ENCODE data around the gene ZNF813. TPM values are rescaled to one million over a fixed set of nuclear protein-coding genes. Genes with fewer than 3 reads are reported as not detected.
"Not testable (repeated sequence)": the region's sequence is repeated elsewhere in the genome, so short reads cannot be mapped to it uniquely, and the experiment has no call there.

ZNF813 gene
- polyA plus RNA-seq, 1 of the 3 experiments (the other 2 are of a cell fraction): 0.44 TPM

DNA sequence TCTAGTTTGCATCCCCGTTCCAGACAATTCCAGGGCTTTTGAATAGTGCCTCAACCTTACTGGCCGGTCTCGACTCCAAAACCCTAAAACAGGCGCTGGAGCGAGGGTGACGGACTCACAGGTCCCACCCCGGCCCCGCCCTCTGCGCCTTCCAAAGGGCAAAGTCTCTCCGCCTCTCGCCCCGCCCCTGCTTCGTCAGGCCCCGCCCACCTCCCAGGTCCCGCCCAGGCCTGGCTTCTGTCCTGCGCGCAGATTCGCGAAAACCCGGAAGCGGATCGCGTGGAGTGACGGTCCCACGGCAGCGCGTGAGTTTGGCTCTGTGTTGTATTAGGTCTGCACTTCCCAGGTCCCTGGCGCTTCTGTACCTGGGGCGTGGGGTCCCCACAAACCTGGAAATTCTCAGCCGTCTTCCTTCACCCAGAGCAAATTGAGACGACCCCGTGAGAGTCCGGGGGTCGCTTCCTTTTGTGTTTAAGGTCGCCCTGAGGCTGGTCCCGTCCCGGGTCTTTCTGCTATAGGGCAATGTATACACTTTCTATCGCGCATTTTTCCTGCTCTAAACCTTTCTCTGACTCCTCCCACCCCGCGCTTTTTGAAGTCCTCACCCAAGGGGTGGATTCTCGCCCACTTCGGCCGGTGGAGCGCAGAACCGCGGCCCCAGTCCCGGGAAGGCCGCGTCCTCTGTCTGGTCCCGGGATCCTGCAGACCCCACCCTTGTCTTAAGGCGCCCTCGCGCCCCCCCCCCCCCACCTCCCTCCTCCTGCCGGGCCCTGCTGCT, at the start of gene ZNF813 (continued):
- TF ChIP-seq, protein P1, sequence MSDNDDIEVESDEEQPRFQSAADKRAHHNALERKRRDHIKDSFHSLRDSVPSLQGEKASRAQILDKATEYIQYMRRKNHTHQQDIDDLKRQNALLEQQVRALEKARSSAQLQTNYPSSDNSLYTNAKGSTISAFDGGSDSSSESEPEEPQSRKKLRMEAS (IDR thresholded peaks at IDR 0.05; ENCODE audit: low read depth): peak; percentile 35; the same call in 1 of the 2 replicates
- TF ChIP-seq TCF12 (IDR thresholded peaks at IDR 0.05) (no peak), PBX3 (IDR thresholded peaks at IDR 0.05) (no peak)

DNA sequence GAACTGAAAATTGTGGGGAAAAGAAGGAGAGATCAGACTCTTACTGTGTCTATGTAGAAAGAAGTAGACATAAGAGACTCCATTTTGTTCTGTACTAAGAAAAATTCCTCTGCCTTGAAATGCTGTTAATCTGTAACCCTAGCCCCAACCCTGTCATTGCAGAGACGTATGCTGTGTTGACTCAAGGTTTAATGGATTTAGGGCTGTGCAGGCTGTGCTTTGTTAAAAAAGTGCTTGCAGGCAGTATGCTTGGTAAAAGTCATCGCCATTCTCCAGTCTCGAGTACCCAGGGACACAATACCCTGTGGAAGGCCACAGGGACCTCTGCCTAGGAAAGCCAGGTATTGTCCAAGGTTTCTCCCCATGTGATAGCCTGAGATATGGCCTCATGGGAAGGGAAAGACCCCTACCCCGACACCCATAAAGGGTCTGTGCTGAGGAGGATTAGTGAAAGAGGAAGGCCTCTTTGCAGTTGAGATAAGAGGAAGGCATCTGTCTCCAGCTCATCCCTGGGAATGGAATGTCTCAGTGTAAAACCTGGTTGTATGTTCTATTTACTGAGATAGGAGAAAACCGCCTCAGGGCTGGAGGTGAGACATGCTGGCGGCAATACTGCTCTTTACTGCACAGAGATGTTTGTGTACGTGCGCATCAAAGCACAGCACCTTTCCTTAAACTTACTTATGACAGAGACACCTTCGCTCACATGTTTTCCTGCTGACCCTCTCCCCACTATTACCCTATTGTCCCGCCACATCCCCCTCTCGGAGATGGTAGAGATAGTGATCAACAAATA, 46.8 kb upstream of the ZNF813 start:
- H3K36me3 ChIP-seq (replicated peaks in 1 of 2; ENCODE audit: control insufficient read depth in 1 of 2, insufficient read depth in 2 of 2, low read length in 1 of 2); H3K9me2 ChIP-seq; POLR2A ChIA-PET; H3K27ac ChIP-seq (ENCODE audit: low read depth in 2 of 2, low read length in 1 of 2); H3K4me1 ChIP-seq (ENCODE audit: control insufficient read depth in 1 of 2, insufficient read depth in 2 of 2, low read depth in 1 of 2, low read length in 1 of 2); H3K9ac ChIP-seq; H3K4me3 ChIP-seq (ENCODE audit: low read depth in 2 of 2, low read length in 1 of 2); CTCF ChIA-PET; H3K27me3 ChIP-seq (ENCODE audit: insufficient read depth); H3K79me2 ChIP-seq (ENCODE audit: insufficient read depth); H3F3A ChIP-seq (replicated peaks; ENCODE audit: insufficient read depth); H3K9me3 ChIP-seq; H2AFZ ChIP-seq (ENCODE audit: low read depth); H4K20me1 ChIP-seq (ENCODE audit: insufficient read depth); H3K4me2 ChIP-seq; DNase-seq: not testable (repeated sequence)
- 53% methylated on average over 11 of the region's 11 CpGs for WGBS (ENCODE audit: low lambda C conversion rate)

DNA sequence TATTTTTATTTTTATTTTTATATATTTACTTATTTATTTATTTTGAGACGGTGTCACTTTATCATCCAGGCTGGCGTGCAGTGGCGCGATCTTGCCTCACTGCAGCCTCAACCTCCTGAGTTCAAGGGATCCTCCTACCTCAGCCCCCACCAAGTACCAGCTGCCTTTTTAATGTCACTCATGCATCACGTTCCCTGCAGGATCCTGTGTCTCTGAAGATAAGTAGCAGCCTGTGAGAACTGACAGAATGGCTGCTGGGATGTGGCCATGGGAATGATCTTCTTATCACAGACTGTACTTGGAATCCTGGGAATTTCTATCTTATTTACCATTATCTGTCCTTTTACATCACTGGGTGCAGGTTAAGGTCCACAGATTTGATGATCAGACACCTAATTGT, 45.0 kb upstream of the ZNF813 start:
- ChIA-PET CTCF (interaction anchor here (1.4 kb wide), 1 partner anchor 324 kb away, joined by 7 read pairs; no protein-coding TSS in a partner anchor), POLR2A (no interaction called here)
- no peaks in the 10 kb centered on the region for H3K27me3 ChIP-seq (ENCODE audit: insufficient read depth)
- TF ChIP-seq ELF1 (IDR thresholded peaks at IDR 0.05) (no peak), TCF12 (IDR thresholded peaks at IDR 0.05) (no peak), GATA2 (CRISPR knock-in tag; IDR thresholded peaks at IDR 0.05) (no peak), SIN3A (IDR thresholded peaks at IDR 0.05; ENCODE audit: borderline replicate concordance, low read depth, low read length) (no peak), FOSL2 (IDR thresholded peaks at IDR 0.05; ENCODE audit: borderline replicate concordance, low read depth) (no peak), TAF1 (IDR thresholded peaks at IDR 0.05; ENCODE audit: borderline replicate concordance, low read depth, low read length) (no peak), CTCF (IDR thresholded peaks at IDR 0.05) (no peak), NFIC (IDR thresholded peaks at IDR 0.05; ENCODE audit: borderline replicate concordance) (no peak)
- H3K9ac ChIP-seq: no peak overlapping the region
- H3K4me1 ChIP-seq (ENCODE audit: control insufficient read depth in 1 of 2, insufficient read depth in 2 of 2, low read depth in 1 of 2, low read length in 1 of 2): no peaks in the 10 kb centered on the region
- WGBS (ENCODE audit: low lambda C conversion rate): 83% methylated on average over 5 of the region's 5 CpGs
- no peaks in the 10 kb centered on the region for H3K9me3 ChIP-seq
- no peaks in the 10 kb centered on the region for H3K9me2 ChIP-seq
- no peak overlapping the region for H3K4me3 ChIP-seq (ENCODE audit: low read depth in 2 of 2, low read length in 1 of 2)
- no peak overlapping the region for H2AFZ ChIP-seq (ENCODE audit: low read depth)
- no peaks in the 10 kb centered on the region for H4K20me1 ChIP-seq (ENCODE audit: insufficient read depth)
- no peaks in the 10 kb centered on the region for H3K36me3 ChIP-seq (replicated peaks in 1 of 2; ENCODE audit: control insufficient read depth in 1 of 2, insufficient read depth in 2 of 2, low read length in 1 of 2)
- no peak overlapping the region for H3K4me2 ChIP-seq
- H3F3A ChIP-seq (replicated peaks; ENCODE audit: insufficient read depth): no peaks in the 10 kb centered on the region
- no peaks in the 10 kb centered on the region for H3K79me2 ChIP-seq (ENCODE audit: insufficient read depth)
- H3K27ac ChIP-seq (ENCODE audit: low read depth in 2 of 2, low read length in 1 of 2): no peak overlapping the region
- no peak for DNase-seq

GRCh38 chr19:53423074-53423473, 44.5 kb upstream of the ZNF813 start:
- POLR2A ChIA-PET: interaction anchor here (0.6 kb wide), 1 partner anchor 316 kb away, joined by 3 read pairs; no protein-coding TSS in a partner anchor
- not testable (repeated sequence) for H3K27ac ChIP-seq (ENCODE audit: low read depth in 2 of 2, low read length in 1 of 2); H3K9ac ChIP-seq; H3K4me2 ChIP-seq; H3K4me3 ChIP-seq (ENCODE audit: low read depth in 2 of 2, low read length in 1 of 2); DNase-seq; H3K36me3 ChIP-seq (replicated peaks in 1 of 2; ENCODE audit: control insufficient read depth in 1 of 2, insufficient read depth in 2 of 2, low read length in 1 of 2); H3F3A ChIP-seq (replicated peaks; ENCODE audit: insufficient read depth); H4K20me1 ChIP-seq (ENCODE audit: insufficient read depth); H3K9me2 ChIP-seq; H2AFZ ChIP-seq (ENCODE audit: low read depth); H3K4me1 ChIP-seq (ENCODE audit: control insufficient read depth in 1 of 2, insufficient read depth in 2 of 2, low read depth in 1 of 2, low read length in 1 of 2); H3K9me3 ChIP-seq; H3K79me2 ChIP-seq (ENCODE audit: insufficient read depth); H3K27me3 ChIP-seq (ENCODE audit: insufficient read depth)
- CTCF ChIA-PET: interaction anchor here (1.4 kb wide), 1 partner anchor 323 kb away, joined by 7 read pairs; no protein-coding TSS in a partner anchor
- 59% methylated on average over 3 of the region's 13 CpGs for whole genome bisulfite sequencing (ENCODE audit: low lambda C conversion rate)
